Suprapubic skin (tissue), 3 donors: Measurements from ENCODE around the gene MARCKS.

Experiments
- POLR2AphosphoS5 ChIP-seq, 3 donors: sonication (generic); formaldehyde crosslinking; IDR thresholded peaks; one replicate each; pipeline ENCODE4 v1.6.1; 2017; ENCODE audit warnings: antibody characterized with exemption in 3 of 3
- TF ChIP-seq, protein P1 (sequence below), 2 donors: fragments of 200-600 bp in 1 of 2; fragments of 450-650 bp in 1 of 2; sonication (generic) in 1 of 2; IDR thresholded peaks; one replicate each; pipeline ENCODE4 v1.5.1; 2016 to 2019; ENCODE audit warnings: antibody characterized with exemption in 2 of 2, mild to moderate bottlenecking in 1 of 2, moderate library complexity in 1 of 2

DNA sequence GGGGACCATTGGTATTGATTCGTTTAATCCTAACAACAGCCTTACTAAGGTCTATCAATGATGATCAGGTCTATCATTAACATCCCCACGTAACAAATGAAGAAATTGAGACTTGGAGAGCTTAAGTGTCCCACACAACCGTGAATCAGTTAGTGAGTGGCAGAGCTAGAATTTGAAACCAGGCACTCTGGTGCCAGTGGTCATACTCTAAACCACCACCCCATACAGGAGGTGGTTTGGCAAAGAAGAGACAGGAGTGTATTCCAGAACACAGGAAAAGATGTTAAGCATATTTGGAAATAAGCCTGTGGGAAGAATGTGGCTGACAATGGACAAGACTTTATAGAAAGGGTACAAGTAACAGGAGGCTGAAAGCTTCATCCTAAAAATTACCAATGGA, 35.7 kb upstream of the MARCKS start:
- TF ChIP-seq POLR2AphosphoS5 (IDR thresholded peaks at IDR 0.05): no peak
- TF ChIP-seq, protein P1, sequence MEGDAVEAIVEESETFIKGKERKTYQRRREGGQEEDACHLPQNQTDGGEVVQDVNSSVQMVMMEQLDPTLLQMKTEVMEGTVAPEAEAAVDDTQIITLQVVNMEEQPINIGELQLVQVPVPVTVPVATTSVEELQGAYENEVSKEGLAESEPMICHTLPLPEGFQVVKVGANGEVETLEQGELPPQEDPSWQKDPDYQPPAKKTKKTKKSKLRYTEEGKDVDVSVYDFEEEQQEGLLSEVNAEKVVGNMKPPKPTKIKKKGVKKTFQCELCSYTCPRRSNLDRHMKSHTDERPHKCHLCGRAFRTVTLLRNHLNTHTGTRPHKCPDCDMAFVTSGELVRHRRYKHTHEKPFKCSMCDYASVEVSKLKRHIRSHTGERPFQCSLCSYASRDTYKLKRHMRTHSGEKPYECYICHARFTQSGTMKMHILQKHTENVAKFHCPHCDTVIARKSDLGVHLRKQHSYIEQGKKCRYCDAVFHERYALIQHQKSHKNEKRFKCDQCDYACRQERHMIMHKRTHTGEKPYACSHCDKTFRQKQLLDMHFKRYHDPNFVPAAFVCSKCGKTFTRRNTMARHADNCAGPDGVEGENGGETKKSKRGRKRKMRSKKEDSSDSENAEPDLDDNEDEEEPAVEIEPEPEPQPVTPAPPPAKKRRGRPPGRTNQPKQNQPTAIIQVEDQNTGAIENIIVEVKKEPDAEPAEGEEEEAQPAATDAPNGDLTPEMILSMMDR (IDR thresholded peaks at IDR 0.05): no peak
